RWPE2 (cell line): ENCODE results near the gene MINDY2.
"Not testable (repeated sequence)": the region's sequence is repeated elsewhere in the genome, so short reads cannot be mapped to it uniquely, and the experiment has no call there.

Source experiments
- ATAC-seq: fragments of 200-7000 bp; cut with Tn5 transposase; 3 replicates; pipeline ENCODE4 v1.9.1; 2021; ENCODE audit warnings: low read depth
- DNase-seq: peaks from one replicate; pipeline ENCODE4 v3.0.0-alpha.2; 2020; ENCODE audit warnings: low spot score
- H3K27ac ChIP-seq: fragments of 450-650 bp; 2 replicates; pipeline ENCODE4 v1.5.1; 2017; ENCODE audit warnings: mild to moderate bottlenecking; ENCODE audit not compliant: poor library complexity, severe bottlenecking
- H3K27me3 ChIP-seq: fragments of 250-450 bp; sonication (Bioruptor Pico); 2 replicates; pipeline ENCODE4 v1.5.1; 2021; ENCODE audit warnings: mild to moderate bottlenecking, moderate library complexity; ENCODE audit not compliant: insufficient read depth, poor library complexity, severe bottlenecking
- H3K36me3 ChIP-seq: fragments of 250-450 bp; sonication (Bioruptor Pico); 2 replicates; pipeline ENCODE4 v1.5.1; 2020; ENCODE audit warnings: low read depth, mild to moderate bottlenecking, moderate library complexity
- H3K4me1 ChIP-seq: fragments of 250-450 bp; sonication (Bioruptor Pico); 2 replicates; pipeline ENCODE4 v1.5.1; 2021; ENCODE audit warnings: mild to moderate bottlenecking, moderate library complexity; ENCODE audit not compliant: insufficient read depth, poor library complexity, severe bottlenecking
- H3K4me3 ChIP-seq: fragments of 250-450 bp; sonication (Bioruptor Pico); 2 replicates; pipeline ENCODE4 v1.5.1; 2021; ENCODE audit warnings: mild to moderate bottlenecking, moderate library complexity; ENCODE audit not compliant: severe bottlenecking
- H3K9me3 ChIP-seq: fragments of 250-450 bp; sonication (Bioruptor Pico); 2 replicates; pipeline ENCODE4 v1.5.1; 2021; ENCODE audit warnings: mild to moderate bottlenecking, moderate library complexity; ENCODE audit not compliant: severe bottlenecking
- CTCF ChIP-seq: fragments of 450-650 bp; IDR thresholded peaks from one replicate; pipeline ENCODE4 v1.5.1; 2017; ENCODE audit warnings: mild to moderate bottlenecking, moderate library complexity; ENCODE audit not compliant: poor library complexity, severe bottlenecking

The MINDY2 gene

GRCh38 chr15:58856086-58856485 is 85.0 kb downstream of the MINDY2 start:
- Histone ChIP-seq H3K4me1 (no peaks in the 10 kb centered on the region), H3K27me3 (no peaks in the 10 kb centered on the region), H3K36me3 (peaks cover 58% of the 10 kb centered on the region), H3K4me3 (no peak overlapping the region), H3K27ac (no peak overlapping the region), H3K9me3 (no peaks in the 10 kb centered on the region)
- no peak for DNase-seq
- TF ChIP-seq CTCF = no peak
- no peak for ATAC-seq

GRCh38 chr15:58856621-58857020 is 85.5 kb downstream of the MINDY2 start:
- H3K27ac ChIP-seq, H3K4me3 ChIP-seq, H3K27me3 ChIP-seq, DNase-seq, H3K9me3 ChIP-seq, ATAC-seq, H3K4me1 ChIP-seq: not testable (repeated sequence)
- peaks cover 53% of the 10 kb centered on the region for H3K36me3 ChIP-seq

- Histone ChIP-seq H3K4me3 (no peak overlapping the region), H3K27ac (no peak overlapping the region), H3K4me1 (no peaks in the 10 kb centered on the region), H3K9me3 (no peaks in the 10 kb centered on the region), H3K27me3 (no peaks in the 10 kb centered on the region), H3K36me3 (0 out of 2 replicates have a peak, but pooled peaks cover 9% of the 10 kb centered on the region)
- no peak for TF ChIP-seq CTCF
- DNase-seq = no peak
- no peak for ATAC-seq
These were observed 91.2 kb downstream of the MINDY2 start for GRCh38 chr15:58862326-58862725.

GRCh38 chr15:58864602-58865424 is 93.7 kb downstream of the MINDY2 start:
- peak; percentile 74 for DNase-seq
- no peak for TF ChIP-seq CTCF
- H3K27ac ChIP-seq = no peak overlapping the region
- no peak for ATAC-seq
- H3K4me1 ChIP-seq = no peaks in the 10 kb centered on the region
- no peaks in the 10 kb centered on the region for H3K36me3 ChIP-seq
- no peaks in the 10 kb centered on the region for H3K9me3 ChIP-seq
- H3K27me3 ChIP-seq = no peaks in the 10 kb centered on the region
- H3K4me3 ChIP-seq = no peak overlapping the region

GRCh38 chr15:58865425-58865880 is 94.4 kb downstream of the MINDY2 start:
- no peak for ATAC-seq
- Histone ChIP-seq H3K4me3 (no peak overlapping the region), H3K27me3 (no peaks in the 10 kb centered on the region), H3K36me3 (no peaks in the 10 kb centered on the region), H3K4me1 (no peaks in the 10 kb centered on the region), H3K9me3 (no peaks in the 10 kb centered on the region), H3K27ac (no peak overlapping the region)
- no peak for TF ChIP-seq CTCF
- DNase-seq = no peak
